HG02943 (cell line): ENCODE data around the gene ABLIM2.

Experiments
- ATAC-seq: cut with Tn5 transposase; IDR thresholded peaks from one replicate; pipeline ENCODE4 v1.9.1; 2021; ENCODE audit warnings: mild to moderate bottlenecking, low read depth, moderate library complexity; ENCODE audit not compliant: unreplicated experiment

Gene ABLIM2

GRCh38 chr4:8090312-8090711 lies 68.3 kb downstream of the ABLIM2 start:
- no peak for ATAC-seq

- ATAC-seq = no peak
Observed at GRCh38 chr4:8089862-8090261, 68.8 kb downstream of the ABLIM2 start.

GRCh38 chr4:8088966-8089491 lies 69.6 kb downstream of the ABLIM2 start:
- ATAC-seq = no peak

GRCh38 chr4:8087921-8088495 lies 70.6 kb downstream of the ABLIM2 start:
- ATAC-seq = no peak

GRCh38 chr4:8086783-8087445 lies 71.7 kb downstream of the ABLIM2 start:
- no peak for ATAC-seq

GRCh38 chr4:8085491-8086117 lies 73.0 kb downstream of the ABLIM2 start:
- no peak for ATAC-seq

GRCh38 chr4:8084712-8085490 lies 73.7 kb downstream of the ABLIM2 start:
- no peak for ATAC-seq

GRCh38 chr4:8084031-8084660 lies 74.5 kb downstream of the ABLIM2 start:
- no peak for ATAC-seq

- no peak for ATAC-seq
Observed at GRCh38 chr4:8083086-8083825, 75.4 kb downstream of the ABLIM2 start.

- no peak for ATAC-seq
Observed at GRCh38 chr4:8082517-8083055, 76.0 kb downstream of the ABLIM2 start.

- ATAC-seq = no peak
Observed at GRCh38 chr4:8081621-8082516, 76.7 kb downstream of the ABLIM2 start.

- ATAC-seq = no peak
Observed at GRCh38 chr4:8081171-8081570, 77.4 kb downstream of the ABLIM2 start.

GRCh38 chr4:8080754-8081065 lies 77.9 kb downstream of the ABLIM2 start:
- no peak for ATAC-seq

- ATAC-seq = no peak
Observed at GRCh38 chr4:8079916-8080753, 78.5 kb downstream of the ABLIM2 start.

- ATAC-seq = no peak
Observed at GRCh38 chr4:8079031-8079885, 79.4 kb downstream of the ABLIM2 start.

GRCh38 chr4:8078610-8079015 lies 80.0 kb downstream of the ABLIM2 start:
- no peak for ATAC-seq

- no peak for ATAC-seq
Observed at GRCh38 chr4:8078109-8078494, 80.5 kb downstream of the ABLIM2 start.
